HG03095 (cell line): ENCODE measurements around the gene MARCO.
"Not testable (repeated sequence)": the region's sequence is repeated elsewhere in the genome, so short reads cannot be mapped to it uniquely, and the experiment has no call there.

ENCODE experiments used
- ATAC-seq: cut with Tn5 transposase; IDR thresholded peaks from one replicate; pipeline ENCODE4 v1.9.1; 2021; ENCODE audit warnings: moderate library complexity; ENCODE audit not compliant: unreplicated experiment

Gene MARCO

DNA sequence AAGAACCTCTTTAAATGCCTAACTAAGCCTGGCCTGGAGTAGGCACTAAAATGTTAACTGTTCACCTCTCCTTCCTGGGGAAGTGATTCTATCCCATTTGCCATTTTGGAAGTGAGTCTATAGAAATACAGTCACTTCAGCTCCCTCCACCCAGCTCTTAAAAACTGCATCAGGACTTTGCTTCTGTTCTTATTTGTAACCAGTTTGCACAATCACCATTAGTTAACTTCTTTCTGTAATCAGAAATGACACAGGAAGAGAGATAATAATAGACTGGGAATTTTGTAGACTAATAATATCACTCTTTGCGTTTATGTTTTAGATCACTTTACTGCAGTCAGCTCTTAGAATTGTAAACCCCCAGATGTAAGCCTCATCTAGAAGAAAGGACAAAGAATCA is 16.0 kb upstream of the MARCO start:
- no peak for ATAC-seq

DNA sequence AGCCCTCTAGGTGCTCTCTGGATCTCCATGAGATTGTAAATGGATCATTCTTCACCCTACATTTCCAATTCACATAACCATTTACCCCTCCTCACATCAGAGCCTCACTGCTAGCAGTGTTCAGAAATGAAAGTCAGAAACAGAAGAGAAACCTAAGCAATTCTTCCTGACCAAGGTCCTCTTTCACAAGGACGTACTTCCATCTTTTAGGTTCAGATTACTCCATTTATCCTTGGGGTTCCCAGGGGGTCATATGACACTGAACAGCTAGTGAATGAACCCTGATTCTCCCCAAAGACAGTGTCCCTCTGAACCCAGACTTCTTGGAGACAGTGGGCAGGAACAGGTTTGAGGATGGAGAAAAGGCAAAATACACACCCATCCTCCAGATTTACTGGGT is 12.9 kb upstream of the MARCO start:
- ATAC-seq, result no peak

DNA sequence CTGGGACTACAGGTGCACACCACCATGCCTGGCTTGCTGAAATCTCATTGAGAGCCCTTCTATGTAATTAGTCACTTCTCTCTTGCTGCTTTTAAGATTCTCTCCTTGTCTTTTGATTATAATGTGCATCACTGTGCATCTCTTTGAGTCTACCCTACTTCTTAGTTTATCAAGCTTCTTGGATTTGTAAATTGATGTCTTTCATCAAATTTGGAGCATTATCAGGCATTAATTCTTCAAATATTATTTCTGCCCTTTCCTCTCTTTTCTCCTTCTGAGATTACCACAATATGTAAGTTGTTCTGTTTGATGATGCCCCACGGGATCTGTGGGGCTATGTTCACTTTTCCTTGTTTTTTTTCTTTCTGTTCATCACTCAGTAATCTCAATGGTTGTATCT is 9.0 kb upstream of the MARCO start:
- ATAC-seq, result no peak

DNA sequence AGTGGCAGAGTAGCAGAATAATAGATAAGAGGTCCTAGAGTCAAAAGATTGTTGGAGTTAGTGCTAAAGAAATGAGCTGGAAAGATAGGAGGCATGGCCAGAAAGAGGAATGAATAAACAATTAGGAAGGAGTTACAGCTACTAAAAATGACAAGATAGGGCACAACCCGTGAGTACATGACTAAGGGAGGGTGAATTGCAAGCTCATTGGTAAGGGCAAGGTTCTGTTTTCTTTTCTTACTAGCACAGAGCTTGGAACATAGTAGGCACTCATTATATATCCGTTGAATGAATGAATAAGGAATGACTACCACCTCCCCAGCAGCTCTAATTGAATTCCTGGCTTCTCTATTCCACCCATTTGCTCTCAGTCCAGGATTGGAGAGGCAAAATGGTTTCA is 5.7 kb upstream of the MARCO start:
- ATAC-seq, result no peak

DNA sequence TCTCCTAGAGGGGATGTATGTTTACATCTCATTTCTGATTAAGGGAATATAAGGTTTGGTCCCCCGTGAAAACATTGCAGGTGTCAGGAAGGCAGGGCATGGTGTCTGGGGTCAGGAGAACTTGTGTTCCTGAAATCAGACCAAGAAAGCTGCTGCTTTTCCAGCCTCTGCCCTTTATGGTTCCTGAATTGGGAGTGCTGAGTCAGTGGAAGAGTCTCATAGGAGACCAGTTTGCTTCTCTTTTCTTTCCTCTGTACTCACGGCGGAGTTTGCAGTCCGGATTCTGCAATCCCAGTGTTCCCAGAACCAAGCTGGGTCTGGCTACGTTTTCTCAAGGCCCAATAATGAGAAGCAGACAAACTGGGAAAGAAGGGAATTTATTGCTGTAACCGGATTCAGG is 5.1 kb upstream of the MARCO start:
- no peak for ATAC-seq

DNA sequence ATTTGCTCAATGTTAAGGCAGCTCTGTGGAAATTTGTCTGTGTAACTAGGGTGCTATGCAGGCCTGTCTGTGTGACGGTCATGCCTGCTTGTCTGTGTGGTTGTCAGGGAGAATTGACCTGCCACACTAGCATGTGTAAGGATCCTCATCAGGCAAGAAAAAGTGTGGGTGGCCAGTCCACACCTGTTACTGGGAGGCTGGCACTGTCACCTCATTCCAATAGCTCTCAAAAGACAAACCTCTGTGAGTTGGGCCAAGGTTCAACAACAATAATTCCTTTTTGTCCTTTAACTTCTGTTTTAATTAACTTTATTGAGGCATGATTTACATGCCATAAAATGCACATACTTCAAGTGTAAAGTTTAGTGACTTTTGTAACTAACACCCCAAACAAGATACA is 4.2 kb upstream of the MARCO start:
- no peak for ATAC-seq

DNA sequence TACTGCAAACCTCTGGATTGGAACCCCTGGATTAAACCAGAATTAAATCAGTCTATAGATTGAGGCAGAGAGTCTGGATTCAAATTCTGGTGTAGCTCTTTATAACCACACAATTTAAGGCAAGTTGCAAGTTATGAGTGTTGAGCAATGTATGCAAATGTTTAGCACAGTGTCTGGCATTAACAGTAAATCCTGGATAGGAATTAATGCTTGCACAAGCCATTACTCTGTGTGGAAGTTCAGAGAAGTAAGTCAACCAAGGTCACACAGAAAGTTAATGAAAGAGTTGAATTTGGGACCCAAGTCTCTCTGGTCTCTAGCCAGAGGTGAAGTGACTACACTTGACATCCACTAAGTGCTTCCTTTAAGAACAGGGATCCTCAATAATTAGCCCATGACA is 2.0 kb upstream of the MARCO start:
- no peak for ATAC-seq

DNA sequence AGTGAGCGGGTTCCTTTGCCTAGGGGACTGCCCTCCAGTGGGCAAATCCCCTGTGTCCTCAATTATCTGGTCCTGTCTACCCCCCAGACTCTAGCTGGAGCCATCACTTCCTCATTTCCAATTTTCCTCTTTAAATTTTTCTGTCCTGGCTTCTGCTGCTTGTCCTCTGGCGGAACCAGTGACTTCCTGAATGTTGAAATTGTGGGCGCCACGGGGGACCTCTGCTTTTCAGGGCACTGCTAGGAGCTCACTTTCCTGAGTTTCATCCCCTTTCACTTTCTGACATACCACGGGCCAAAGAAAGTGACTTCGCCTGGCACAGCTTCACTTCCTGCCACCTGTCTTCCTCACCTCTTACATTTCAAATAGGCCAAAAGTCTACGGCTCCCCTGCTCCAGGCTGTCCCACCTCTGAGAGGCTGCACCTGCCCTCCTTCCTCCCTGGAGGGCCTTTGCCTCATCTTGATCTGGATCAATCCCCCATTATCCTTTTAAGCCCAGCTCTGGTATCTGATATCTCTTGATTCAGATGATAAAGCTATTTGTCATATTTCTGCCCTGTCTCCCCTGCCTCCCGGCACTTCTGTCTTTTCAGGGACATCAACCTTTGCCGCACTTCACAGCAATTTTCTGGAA is 1.4 kb upstream of the MARCO start:
- no peak for ATAC-seq

DNA sequence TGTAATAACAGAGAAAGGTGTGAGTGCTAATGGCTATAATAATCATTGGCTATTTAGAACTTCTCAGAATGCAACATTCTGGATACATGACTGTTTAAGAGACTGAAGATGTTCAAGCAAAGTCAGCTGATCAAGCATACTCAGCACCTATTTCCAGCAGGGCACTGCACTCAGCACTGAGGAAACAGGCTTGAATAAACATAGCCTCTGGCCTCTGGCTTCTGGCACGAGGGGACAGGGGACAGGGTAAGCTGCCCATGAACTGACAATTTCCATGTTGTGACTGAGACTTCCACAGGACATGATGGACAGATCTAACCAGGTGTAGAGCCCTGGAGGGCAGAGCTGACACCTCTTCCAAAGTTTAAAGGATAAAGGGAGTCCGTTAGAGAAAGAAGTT is 1.3 kb downstream of the MARCO start:
- ATAC-seq, result no peak

DNA sequence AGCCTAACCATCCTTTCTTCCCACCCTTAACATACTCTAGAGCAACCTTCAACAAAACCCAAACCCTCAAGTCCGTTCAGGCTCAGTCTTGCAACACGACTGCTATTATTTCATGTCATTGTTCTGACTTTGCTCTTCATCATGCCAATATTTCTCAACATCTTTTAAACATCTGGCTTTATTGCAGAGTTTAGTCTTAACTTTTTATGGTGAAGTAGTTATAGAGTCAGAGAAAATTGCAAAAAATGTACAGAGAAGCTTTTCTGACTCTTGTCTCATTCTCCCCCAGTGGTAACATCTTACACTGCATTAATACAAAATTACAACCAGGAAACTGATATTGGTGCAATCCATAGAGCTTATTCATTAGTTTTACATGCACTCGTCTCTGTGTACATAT is 3.9 kb downstream of the MARCO start:
- no peak for ATAC-seq

DNA sequence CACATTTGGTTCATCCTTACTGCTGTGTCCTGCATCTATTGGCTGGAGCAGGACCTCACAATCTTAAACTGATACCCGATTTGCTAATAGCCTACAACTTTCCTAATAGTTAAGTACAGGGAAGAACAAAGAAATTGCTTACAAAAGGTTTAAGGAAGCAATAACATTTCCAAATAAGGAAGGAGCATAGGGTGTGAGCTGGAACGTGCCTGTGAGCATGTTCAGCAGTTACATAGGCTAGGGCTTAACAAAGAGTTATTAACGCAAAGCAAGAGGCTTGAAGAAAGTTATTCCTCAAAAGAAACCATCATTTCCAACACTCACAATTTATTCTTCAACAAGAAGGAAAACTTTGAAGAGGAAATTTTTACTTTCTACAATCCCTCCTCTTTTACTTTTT is 6.3 kb downstream of the MARCO start:
- ATAC-seq, result not testable (repeated sequence)

DNA sequence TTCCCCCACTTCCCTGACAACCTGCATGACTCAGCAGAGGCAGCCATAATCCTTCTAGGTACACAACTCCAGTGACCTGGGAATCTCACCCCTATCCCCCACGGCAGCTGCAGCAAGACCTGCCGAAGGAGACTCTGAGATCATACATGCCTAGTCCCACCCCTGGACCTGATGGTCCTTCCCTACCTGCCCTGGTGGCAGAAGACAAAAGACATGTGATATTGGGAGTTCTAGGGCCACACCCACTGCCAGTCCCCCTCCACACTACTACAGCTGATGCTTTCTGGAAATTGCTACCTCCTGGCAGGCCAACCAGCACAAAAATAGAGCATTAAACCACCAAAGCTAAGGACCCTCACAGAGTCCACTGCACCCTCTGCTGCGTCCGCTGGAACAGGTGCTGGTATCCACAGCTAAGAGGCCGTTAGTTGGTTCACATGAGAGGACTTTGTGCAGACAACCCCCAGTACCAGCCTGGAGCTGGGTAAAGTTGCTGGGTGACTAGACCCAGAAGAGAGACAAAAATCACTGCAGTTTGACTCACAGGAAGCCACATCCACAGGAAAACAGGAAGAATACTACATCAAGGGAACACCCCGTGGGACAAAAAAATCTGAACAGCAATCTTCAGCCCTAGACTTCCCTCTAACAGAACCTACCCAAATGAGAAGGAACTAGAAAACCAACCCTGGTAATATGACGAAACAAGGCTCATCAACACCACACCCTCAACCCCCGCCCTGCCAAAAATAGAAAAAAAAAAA is 12.5 kb downstream of the MARCO start:
- ATAC-seq, result no peak

DNA sequence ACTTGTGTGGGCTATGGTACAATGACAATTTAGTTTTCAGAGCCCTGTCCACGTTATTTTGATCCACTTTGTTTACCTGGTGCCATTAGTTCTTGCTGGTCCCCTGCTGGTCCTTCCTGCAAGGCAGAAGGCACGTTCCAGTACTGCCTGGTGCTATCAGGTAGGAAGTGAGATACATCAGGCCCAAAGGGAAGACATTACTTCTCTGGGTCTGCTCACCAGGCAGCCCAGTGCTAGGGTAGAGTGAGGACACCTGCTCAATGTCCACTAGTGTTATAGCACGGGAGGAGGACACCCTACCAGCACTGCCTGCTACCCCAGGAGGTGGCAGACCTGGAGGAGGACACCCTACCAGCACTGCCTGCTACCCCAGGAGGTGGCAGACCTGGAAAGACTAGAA is 23.7 kb downstream of the MARCO start:
- no peak for ATAC-seq

DNA sequence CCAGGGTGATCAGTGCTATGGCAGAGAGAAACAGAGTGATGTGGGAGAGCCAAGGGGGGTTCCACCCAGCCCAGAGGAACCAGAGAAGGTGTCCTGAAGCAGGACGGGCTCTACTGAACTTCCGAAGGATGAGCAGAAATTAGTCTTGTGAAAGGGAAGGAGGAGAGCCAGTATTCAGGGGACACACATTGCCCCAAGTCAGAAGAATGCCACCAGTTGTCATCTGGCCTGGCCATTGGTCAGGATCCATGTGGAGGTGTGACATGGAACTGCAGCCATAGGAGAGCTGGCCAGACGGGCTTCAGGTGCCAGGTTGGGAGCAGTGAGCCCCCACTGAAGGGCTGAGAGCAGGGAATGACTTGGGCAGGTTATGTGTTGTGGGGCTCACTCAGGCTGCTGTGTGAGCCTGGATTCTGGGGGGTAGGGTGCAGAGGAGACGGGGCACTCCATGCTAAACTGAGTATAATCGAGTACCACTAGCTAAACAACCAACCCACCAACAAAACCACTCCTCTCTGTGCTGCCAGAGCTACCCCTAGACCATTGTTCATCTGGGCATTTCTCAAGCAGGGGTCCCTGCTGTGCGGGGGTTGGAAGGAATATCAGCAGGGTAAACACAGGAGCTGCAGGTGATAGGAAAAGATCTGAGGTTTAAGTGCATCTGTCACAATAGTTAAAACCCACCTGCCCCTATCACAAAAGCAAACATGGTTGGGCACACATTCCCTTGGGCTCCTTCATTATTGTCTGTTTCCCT is 25.3 kb downstream of the MARCO start:
- ATAC-seq, result no peak

DNA sequence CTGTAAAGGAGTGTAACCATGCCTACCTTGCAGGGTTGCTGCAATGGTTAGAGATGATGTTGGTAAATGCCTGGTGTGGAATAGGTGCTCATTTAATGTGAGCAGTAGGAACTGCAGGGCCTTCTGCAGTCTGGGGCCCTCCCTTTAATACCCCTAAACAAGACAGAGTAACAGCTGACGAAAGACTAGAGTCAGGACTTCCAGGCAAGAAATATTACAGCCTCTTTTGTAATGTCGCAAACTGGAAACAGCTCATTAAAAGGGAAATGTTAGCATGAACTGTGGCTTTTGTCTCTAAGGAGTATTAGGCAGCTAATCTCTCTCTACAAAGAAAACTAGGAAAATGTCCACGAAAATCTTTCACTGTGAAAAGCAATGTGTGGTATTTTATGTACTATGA is 26.0 kb downstream of the MARCO start:
- no peak for ATAC-seq

DNA sequence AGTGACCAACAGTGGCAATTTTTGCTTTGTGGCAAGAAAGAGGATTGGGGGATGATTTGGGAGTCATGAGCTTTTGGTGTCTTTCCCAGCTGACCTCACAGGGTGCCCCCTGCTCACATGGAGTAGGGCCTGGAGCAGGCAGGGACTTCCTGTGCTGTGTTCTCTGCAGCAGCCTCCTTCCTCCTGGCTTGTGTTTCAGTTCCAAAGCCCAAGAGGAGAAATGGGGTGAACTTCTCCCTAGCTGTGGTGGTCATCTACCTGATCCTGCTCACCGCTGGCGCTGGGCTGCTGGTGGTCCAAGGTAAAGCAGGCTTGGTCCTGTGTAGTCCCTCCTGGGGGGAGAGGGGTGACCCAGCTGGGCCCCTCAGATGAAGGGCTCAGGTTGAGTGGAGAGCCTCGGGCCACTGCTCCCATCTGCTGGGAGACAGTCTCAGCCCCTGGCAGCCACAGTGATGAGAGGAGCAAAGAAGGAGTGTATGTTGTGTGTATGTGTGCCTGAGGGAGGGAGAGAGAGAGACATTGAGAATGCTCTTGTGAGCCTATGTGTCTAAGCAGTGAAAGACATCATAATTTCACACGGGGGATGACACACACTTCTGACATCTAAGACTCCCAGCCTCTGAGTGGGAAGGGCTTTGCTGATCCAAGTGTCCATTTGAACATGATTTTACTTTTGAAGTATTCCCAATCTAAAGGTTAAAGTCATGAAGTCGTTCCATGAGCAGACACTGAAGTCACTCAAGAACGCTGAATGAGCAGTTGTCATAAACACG is 27.2 kb downstream of the MARCO start:
- no peak for ATAC-seq

DNA sequence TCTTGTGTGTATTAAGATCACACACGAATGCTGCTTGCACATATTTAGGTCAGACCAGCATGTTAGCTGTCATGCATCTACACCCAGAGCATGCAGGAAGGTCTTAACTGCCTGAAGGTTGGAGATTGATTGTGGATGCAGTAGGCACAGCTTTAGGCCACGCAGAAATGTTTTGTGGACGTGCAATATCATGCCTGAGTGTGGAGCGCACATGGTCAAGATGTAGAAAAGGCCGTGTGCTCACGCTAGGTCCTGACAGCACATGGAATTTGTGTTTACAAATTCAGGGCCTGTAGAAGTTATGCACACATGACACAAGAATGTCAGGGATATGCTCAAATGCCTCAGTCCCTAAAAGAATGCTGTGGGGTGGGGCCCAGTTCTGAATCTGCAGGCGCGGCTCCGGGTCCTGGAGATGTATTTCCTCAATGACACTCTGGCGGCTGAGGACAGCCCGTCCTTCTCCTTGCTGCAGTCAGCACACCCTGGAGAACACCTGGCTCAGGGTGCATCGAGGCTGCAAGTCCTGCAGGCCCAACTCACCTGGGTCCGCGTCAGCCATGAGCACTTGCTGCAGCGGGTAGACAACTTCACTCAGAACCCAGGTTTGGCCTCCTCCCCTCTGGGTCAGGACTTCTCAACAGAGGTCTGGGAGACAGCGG is 27.9 kb downstream of the MARCO start:
- ATAC-seq, result no peak

DNA sequence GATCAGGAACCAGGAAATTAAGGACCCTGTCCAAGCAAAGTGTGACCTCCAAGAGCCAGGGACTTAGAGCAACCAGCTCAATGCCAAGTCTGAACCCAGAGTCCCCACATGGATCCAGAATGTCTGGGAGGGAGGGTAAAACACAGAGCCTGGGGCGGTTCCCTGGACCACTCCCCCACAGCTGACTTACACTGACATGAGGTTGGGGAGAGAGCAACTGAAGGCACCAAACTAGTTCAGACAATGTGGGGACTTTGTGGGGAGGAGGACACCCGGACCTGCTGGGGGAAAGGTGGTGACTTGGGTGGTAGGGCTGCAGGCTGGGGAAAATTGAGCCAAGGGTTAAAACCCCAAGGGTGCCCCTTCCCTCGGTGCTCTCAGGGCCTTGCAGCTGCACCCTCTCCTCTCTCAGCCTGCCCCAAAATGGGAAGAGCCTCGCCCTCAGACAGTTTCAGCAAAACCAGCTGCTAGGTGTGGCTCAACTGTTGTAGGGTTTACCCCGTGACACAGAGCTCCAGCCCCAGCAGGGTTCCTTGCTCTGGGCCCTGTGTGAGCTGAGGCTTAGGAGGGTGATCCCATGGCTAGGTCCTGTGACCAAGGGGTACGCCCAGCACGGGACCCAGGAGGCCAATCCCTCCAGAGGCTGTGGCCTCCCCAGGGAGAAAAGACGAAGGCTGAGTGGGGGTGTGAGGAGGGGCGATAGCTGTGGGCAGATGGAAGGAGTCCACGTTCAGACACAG is 28.6 kb downstream of the MARCO start:
- no peak for ATAC-seq

DNA sequence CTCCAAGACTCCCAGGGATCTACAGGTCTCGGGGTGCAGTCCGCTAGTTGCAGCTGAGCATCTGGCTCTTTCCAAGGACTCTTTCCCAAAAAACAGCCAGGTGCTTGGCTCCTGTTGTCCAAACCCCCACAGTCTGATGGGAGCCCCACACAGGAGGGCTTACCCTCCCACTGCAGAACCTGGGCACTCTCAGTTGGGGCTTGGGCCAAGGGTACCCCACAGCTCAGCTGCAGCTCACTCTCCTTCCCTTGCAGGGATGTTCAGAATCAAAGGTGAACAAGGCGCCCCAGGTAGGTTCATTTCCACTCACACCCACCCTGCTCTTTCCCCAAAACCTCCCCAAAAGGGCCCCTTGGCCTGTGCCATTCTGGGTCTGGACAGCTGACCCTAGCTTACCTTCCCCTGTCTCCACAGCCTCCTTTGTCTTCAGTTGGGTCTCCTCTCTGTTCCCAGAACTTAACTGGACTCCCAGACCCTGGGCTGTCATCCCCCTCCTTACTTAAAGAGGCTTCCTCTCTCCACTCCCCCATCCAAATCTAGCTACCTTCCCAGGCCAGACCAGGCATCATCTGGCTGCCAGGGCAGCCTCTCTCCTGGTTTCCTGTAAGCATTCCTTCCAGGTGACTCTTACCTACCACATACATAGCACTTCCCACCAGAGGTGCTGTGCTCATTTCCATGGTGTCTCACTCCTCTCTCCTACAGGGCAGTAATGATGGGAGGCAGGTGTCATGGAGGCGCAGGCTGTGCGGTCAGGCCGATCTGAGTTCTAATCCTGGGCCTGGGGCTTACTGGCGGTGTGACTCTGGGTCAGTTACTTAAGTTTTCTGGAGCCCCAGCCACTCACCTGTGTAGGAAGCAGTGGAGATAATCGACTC is 29.5 kb downstream of the MARCO start:
- ATAC-seq, result no peak
